Activated T-helper 2 cell treated with anti-CD3 and anti-CD28 coated beads, Interferon-gamma antibody, Interleukin-2, Interleukin-4, amounts not matched to agents 10 μg/mL and 5 μg/mL and 100 μg/mL, durations not matched to agents 14 hours and 24 hours and 36 hours (primary cell): ENCODE data around the gene EIF2AK3. TPM values are rescaled to one million over a fixed set of nuclear protein-coding genes. Genes with fewer than 3 reads are reported as not detected.
A peak's percentile ranks its signal among the peaks of the same experiment; 100 is the strongest.
"Not testable (repeated sequence)": the region's sequence is repeated elsewhere in the genome, so short reads cannot be mapped to it uniquely, and the experiment has no call there.

Source experiments
- DNase-seq: peaks from one replicate; pipeline ENCODE4 v3.0.0; 2021; ENCODE audit warnings: low spot score
- H3K27ac Mint-ChIP-seq: one replicate; pipeline ENCODE4 v1.8.0; 2021; ENCODE audit warnings: mixed read lengths
- H3K27me3 Mint-ChIP-seq: one replicate; pipeline ENCODE4 v1.8.0; 2021; ENCODE audit warnings: low read depth, mixed read lengths
- H3K36me3 Mint-ChIP-seq: one replicate; pipeline ENCODE4 v1.8.0; 2021; ENCODE audit warnings: low read depth, mixed read lengths
- H3K4me1 Mint-ChIP-seq: one replicate; pipeline ENCODE4 v1.8.0; 2021; ENCODE audit warnings: low read depth, mixed read lengths
- H3K4me3 Mint-ChIP-seq: one replicate; pipeline ENCODE4 v1.8.0; 2021; ENCODE audit warnings: low read depth, mild to moderate bottlenecking, moderate library complexity, mixed read lengths
- H3K9me3 Mint-ChIP-seq: one replicate; pipeline ENCODE4 v1.8.0; 2021; ENCODE audit warnings: mixed read lengths
- intact Hi-C: fragments of 100-400 bp; cut with micrococcal nuclease; formaldehyde crosslinking; loops from one replicate; pipeline ENCODE4 v1.15.1; 2023
- total RNA-seq: library from RNA; stranded (reverse); gene quantifications from 2 replicates; pipeline ENCODE4 v1.2.3, GENCODE V29; 2022

Gene EIF2AK3
- total RNA-seq, 1 donor from 2014 or later: 20.0 TPM

GRCh38 chr2:88627856-88628570, 749 bp upstream of the EIF2AK3 start:
- Mint-ChIP-seq H3K27me3 (no peaks in the 10 kb centered on the region), H3K27ac (no peak overlapping the region), H3K4me1 (peaks cover 20% of the 10 kb centered on the region), H3K36me3 (peaks cover under 1% of the 10 kb centered on the region), H3K4me3 (no peak overlapping the region), H3K9me3 (no peaks in the 10 kb centered on the region)
- peak; percentile 83 for DNase-seq
- intact Hi-C loops: loop anchor here (1.0 to 2.0 kb wide), 5 partner anchors 10 to 63 kb away; partner anchors contain the start of gene RPIA

- peak; percentile 53 for DNase-seq
- Mint-ChIP-seq H3K27ac (peak overlapping the region; percentile 87), H3K36me3 (peaks cover 8% of the 10 kb centered on the region), H3K4me3 (peak overlapping the region; percentile 89), H3K27me3 (no peaks in the 10 kb centered on the region), H3K4me1 (peaks cover 28% of the 10 kb centered on the region), H3K9me3 (no peaks in the 10 kb centered on the region)
- intact Hi-C loops: loop anchor here (1.0 to 2.0 kb wide), 4 partner anchors 26 to 65 kb away; partner anchors contain the start of gene RPIA
Observed at GRCh38 chr2:88626171-88627054, 851 bp downstream of the EIF2AK3 start.

GRCh38 chr2:88624477-88624876, 2.8 kb downstream of the EIF2AK3 start:
- no peak overlapping the region for H3K27ac Mint-ChIP-seq
- peaks cover 32% of the 10 kb centered on the region for H3K4me1 Mint-ChIP-seq
- DNase-seq: no peak
- intact Hi-C loops: no loop called here
- H3K4me3 Mint-ChIP-seq: no peak overlapping the region
- no peaks in the 10 kb centered on the region for H3K9me3 Mint-ChIP-seq
- no peaks in the 10 kb centered on the region for H3K27me3 Mint-ChIP-seq
- H3K36me3 Mint-ChIP-seq: peaks cover 12% of the 10 kb centered on the region

DNA sequence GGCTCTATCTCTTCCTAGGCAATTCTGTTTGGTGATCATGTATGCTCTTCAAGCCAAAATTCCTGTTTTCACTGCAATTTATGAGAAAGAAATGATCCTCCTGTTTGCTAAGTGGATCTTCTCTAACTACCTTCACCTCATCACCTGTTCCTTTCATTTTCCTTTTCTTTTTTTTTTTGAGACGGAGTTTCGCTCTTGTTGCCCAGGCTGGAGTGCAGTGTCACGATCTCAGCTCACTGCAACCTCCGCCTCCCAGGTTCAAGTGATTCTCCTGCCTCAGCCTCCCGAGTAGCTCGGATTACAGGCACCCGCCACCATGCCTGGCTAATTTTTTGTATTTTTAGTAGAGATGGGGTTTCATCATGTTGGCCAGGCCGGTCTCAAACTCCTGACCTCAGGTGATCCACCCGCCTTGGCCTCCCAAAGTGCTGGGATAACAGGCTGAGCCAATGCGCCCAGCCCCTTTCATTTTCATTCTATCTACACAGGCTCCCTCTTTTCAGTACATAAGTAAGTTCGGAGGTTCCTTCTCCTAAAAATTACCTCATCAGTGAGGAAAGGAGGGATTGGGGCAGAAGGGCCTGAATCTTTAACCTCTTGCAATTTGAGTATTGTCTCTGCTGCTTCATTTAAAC, 3.3 kb downstream of the EIF2AK3 start:
- H3K27ac Mint-ChIP-seq, DNase-seq, H3K9me3 Mint-ChIP-seq, H3K4me3 Mint-ChIP-seq, intact Hi-C loops, H3K27me3 Mint-ChIP-seq: not testable (repeated sequence)
- Mint-ChIP-seq H3K36me3 (peaks cover 14% of the 10 kb centered on the region), H3K4me1 (peaks cover 30% of the 10 kb centered on the region)

DNA sequence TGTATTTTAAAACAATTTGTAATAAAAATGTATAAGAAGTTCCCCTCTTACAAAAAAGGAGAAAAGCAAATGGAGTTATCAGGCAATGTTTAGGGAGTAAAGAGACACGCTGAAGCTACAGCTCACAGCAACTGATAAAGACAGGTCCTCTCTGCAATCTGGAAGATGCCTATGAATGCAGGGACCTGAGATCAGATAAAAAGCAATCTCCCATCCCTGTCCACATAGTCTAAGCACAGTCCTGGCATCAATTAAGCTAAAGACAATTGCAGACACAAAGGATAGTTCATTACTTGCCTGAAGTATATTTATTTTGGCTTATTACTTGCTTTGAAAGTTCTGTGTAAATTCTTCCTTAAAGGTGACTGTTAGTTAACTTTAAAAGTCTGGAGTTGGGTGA, 5.0 kb downstream of the EIF2AK3 start:
- intact Hi-C loops: no loop called here

DNA sequence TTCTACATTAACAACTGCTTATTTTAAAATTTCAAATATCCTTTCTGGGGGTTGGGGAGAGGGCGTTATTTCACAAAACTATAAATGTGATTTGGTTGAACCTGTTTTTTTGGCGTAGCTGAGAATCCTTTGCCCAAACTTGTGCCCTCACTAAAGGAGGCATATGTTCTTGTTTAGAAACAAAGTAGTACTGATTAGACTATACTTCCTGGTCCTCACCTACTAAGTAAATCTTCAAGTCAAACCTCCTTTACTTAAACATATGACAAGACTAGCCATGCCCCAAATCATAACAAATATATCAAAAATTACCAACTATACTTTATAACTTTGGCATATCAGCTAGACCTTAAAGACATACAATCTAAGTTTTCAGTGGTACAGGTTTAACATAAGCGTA, 5.8 kb downstream of the EIF2AK3 start:
- no peak overlapping the region for H3K27ac Mint-ChIP-seq
- intact Hi-C loops: no loop called here

More for the DNA sequence above, 5.0 kb downstream of the EIF2AK3 start:
- H3K4me1 Mint-ChIP-seq: peaks cover 33% of the 10 kb centered on the region
- no peaks in the 10 kb centered on the region for H3K9me3 Mint-ChIP-seq
- H3K4me3 Mint-ChIP-seq: no peak overlapping the region
- H3K36me3 Mint-ChIP-seq: peaks cover 14% of the 10 kb centered on the region
- H3K27me3 Mint-ChIP-seq: no peaks in the 10 kb centered on the region
- no peak overlapping the region for H3K27ac Mint-ChIP-seq
- DNase-seq: no peak

DNA sequence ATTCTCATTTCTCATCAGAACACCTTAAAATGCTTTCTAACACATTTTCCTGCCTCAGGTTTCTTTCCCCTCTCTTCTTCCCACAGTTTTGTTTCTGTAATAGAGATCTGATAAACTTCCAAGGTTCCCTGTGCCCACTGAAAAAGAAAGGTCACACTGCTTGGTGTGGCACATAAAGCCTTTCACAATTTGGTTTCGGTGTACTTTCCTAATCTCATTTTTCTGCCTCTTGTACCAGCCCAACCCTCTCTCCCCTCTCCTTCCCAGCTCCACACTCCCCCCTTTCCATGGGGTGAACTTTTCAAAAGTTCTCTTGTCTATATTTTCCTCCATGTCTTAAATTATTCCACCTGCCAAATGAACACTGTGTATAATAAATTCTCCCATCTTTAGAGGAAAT, 7.2 kb downstream of the EIF2AK3 start:
- H3K36me3 Mint-ChIP-seq: peaks cover 18% of the 10 kb centered on the region
- no peaks in the 10 kb centered on the region for H3K27me3 Mint-ChIP-seq
- intact Hi-C loops: no loop called here
- H3K4me3 Mint-ChIP-seq: no peak overlapping the region
- DNase-seq: no peak
- H3K9me3 Mint-ChIP-seq: no peaks in the 10 kb centered on the region
- peaks cover 35% of the 10 kb centered on the region for H3K4me1 Mint-ChIP-seq
- H3K27ac Mint-ChIP-seq: peak overlapping the region; percentile 3

More for the DNA sequence above, 5.8 kb downstream of the EIF2AK3 start:
- no peaks in the 10 kb centered on the region for H3K27me3 Mint-ChIP-seq
- H3K36me3 Mint-ChIP-seq: peaks cover 18% of the 10 kb centered on the region
- H3K9me3 Mint-ChIP-seq: no peaks in the 10 kb centered on the region
- H3K4me1 Mint-ChIP-seq: peaks cover 38% of the 10 kb centered on the region
- no peak for DNase-seq
- H3K4me3 Mint-ChIP-seq: no peak overlapping the region

DNA sequence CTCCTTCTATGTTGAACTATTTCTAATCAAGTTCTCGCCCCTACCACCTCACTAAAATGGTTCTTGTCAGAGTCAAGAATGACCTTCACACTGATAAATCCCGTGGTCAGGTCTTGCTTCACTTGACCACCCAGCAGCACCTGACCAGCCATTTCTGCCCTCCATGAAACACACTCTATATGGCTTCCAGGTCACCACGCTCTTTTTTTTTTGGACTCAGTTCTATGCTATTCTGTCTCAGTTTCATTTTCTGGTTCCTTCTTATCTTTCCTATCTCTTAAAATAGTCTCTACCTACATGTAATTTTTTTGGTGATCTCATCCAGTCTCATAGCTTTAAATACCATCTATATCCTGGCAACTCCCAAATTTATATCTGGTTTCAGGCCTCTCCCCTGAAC, 11.4 kb downstream of the EIF2AK3 start:
- Mint-ChIP-seq H3K4me3 (no peak overlapping the region), H3K27me3 (no peaks in the 10 kb centered on the region), H3K36me3 (peaks cover 17% of the 10 kb centered on the region), H3K27ac (no peak overlapping the region), H3K9me3 (no peaks in the 10 kb centered on the region), H3K4me1 (peaks cover 23% of the 10 kb centered on the region)
- DNase-seq: no peak
- intact Hi-C loops: loop anchor here (2.0 kb wide), 1 partner anchor 15 kb away; no protein-coding TSS in a partner anchor

GRCh38 chr2:88614497-88615157, 12.6 kb downstream of the EIF2AK3 start:
- no peaks in the 10 kb centered on the region for H3K27me3 Mint-ChIP-seq
- H3K4me1 Mint-ChIP-seq: peaks cover 15% of the 10 kb centered on the region
- intact Hi-C loops: loop anchor here (2.0 kb wide), 1 partner anchor 14 kb away; no protein-coding TSS in a partner anchor
- no peaks in the 10 kb centered on the region for H3K9me3 Mint-ChIP-seq
- H3K27ac Mint-ChIP-seq: no peak overlapping the region
- no peak overlapping the region for H3K4me3 Mint-ChIP-seq
- DNase-seq: no peak
- H3K36me3 Mint-ChIP-seq: peaks cover 14% of the 10 kb centered on the region

- no peak overlapping the region for H3K4me3 Mint-ChIP-seq
- H3K27me3 Mint-ChIP-seq: no peaks in the 10 kb centered on the region
- H3K27ac Mint-ChIP-seq: no peak overlapping the region
- peaks cover 11% of the 10 kb centered on the region for H3K4me1 Mint-ChIP-seq
- intact Hi-C loops: loop anchor here (2.0 kb wide), 1 partner anchor 13 kb away; no protein-coding TSS in a partner anchor
- peaks cover 15% of the 10 kb centered on the region for H3K36me3 Mint-ChIP-seq
- DNase-seq: no peak
- H3K9me3 Mint-ChIP-seq: no peaks in the 10 kb centered on the region
Observed at GRCh38 chr2:88613921-88614320, 13.3 kb downstream of the EIF2AK3 start.

DNA sequence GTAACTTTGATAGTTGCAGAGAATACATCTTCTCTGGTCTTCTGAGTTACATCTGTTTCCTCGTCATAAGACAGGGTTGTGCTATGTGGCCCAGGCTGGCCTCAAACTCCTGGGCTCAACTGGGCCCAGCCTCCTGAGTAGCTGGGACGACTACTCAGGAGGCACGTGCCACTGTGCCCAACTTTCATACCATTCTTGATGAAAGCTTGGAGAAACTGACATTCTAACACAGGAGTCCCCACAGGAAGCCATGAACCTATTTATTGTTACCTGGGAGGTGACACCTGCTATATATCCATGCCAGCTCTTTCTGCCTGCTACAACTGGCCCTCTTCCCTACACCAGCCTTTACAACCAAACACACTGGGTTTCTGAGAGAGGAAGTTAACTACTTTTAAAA, 19.1 kb downstream of the EIF2AK3 start:
- Mint-ChIP-seq H3K36me3 (peaks cover 16% of the 10 kb centered on the region), H3K27ac (no peak overlapping the region), H3K4me1 (peaks cover 10% of the 10 kb centered on the region), H3K27me3 (no peaks in the 10 kb centered on the region), H3K9me3 (no peaks in the 10 kb centered on the region), H3K4me3 (no peak overlapping the region)
- intact Hi-C loops: no loop called here
- no peak for DNase-seq

GRCh38 chr2:88607416-88607815, 19.8 kb downstream of the EIF2AK3 start:
- Mint-ChIP-seq H3K4me1 (peaks cover 10% of the 10 kb centered on the region), H3K4me3 (no peak overlapping the region), H3K36me3 (peaks cover 16% of the 10 kb centered on the region), H3K9me3 (no peaks in the 10 kb centered on the region), H3K27ac (no peak overlapping the region), H3K27me3 (no peaks in the 10 kb centered on the region)
- DNase-seq: no peak
- intact Hi-C loops: no loop called here
